Vagina (tissue), 2 donors: ENCODE results near the gene THAP4. TPM values are rescaled to one million over a fixed set of nuclear protein-coding genes. Genes with fewer than 3 reads are reported as not detected.

Experiments used
- DNase-seq, 2 donors: peaks; one replicate each; pipeline ENCODE4 v3.0.0-alpha.2; 2017; ENCODE audit errors: extremely low spot score in 2 of 2
- H3K27ac ChIP-seq: fragments of 200-600 bp; sonication (generic); one replicate; pipeline ENCODE4 v1.5.1; 2019
- H3K27me3 ChIP-seq: fragments of 200-600 bp; sonication (generic); one replicate; pipeline ENCODE4 v1.5.1; 2019
- H3K36me3 ChIP-seq, 2 donors: fragments of 200-600 bp; sonication (generic); one replicate each; pipeline ENCODE4 v1.5.1; 2017 to 2019
- H3K4me1 ChIP-seq: fragments of 200-600 bp; sonication (generic); one replicate; pipeline ENCODE4 v1.5.1; 2019
- H3K4me3 ChIP-seq, 2 donors: fragments of 200-600 bp; sonication (generic); 1 replicate in 1 of 2; 2 replicates in 1 of 2; pipeline ENCODE4 v1.5.1; 2016 to 2019
- H3K9me3 ChIP-seq: fragments of 200-600 bp; sonication (generic); one replicate; pipeline ENCODE4 v1.5.1; 2019
- POLR2A ChIP-seq, 2 donors: fragments of 450-650 bp; IDR thresholded peaks; one replicate each; pipeline ENCODE4 v1.6.1; 2017; ENCODE audit warnings: antibody characterized with exemption in 2 of 2, mild to moderate bottlenecking in 2 of 2, moderate library complexity in 2 of 2
- POLR2AphosphoS5 ChIP-seq, 2 donors: sonication (generic); formaldehyde crosslinking; IDR thresholded peaks; one replicate each; pipeline ENCODE4 v1.9.0; 2017; ENCODE audit warnings: antibody characterized with exemption in 2 of 2, mild to moderate bottlenecking in 2 of 2, low read depth in 1 of 2; ENCODE audit not compliant: insufficient read depth in 1 of 2
- intact Hi-C: fragments of 100-400 bp; cut with DNase I; formaldehyde crosslinking; loops from one replicate; pipeline ENCODE4 v1.15.1; 2023
- total RNA-seq: library from RNA; depleted of rRNA; stranded (reverse); fragments of >200 nt; gene quantifications from one replicate; pipeline ENCODE4 v1.2.3, GENCODE V29; 2016
- TF ChIP-seq, protein P1 (sequence below), 3 experiments: fragments of 450-650 bp in 2 of 3; fragments of 200-600 bp in 1 of 3; sonication (generic) in 1 of 3; IDR thresholded peaks; one replicate each; pipeline ENCODE4 v1.5.1; 2017 to 2019; ENCODE audit warnings: antibody characterized with exemption in 3 of 3, mild to moderate bottlenecking in 2 of 3, moderate library complexity in 2 of 3

THAP4 gene
- total RNA-seq, 1 donor from 2014 or later: 44.4 TPM

DNA sequence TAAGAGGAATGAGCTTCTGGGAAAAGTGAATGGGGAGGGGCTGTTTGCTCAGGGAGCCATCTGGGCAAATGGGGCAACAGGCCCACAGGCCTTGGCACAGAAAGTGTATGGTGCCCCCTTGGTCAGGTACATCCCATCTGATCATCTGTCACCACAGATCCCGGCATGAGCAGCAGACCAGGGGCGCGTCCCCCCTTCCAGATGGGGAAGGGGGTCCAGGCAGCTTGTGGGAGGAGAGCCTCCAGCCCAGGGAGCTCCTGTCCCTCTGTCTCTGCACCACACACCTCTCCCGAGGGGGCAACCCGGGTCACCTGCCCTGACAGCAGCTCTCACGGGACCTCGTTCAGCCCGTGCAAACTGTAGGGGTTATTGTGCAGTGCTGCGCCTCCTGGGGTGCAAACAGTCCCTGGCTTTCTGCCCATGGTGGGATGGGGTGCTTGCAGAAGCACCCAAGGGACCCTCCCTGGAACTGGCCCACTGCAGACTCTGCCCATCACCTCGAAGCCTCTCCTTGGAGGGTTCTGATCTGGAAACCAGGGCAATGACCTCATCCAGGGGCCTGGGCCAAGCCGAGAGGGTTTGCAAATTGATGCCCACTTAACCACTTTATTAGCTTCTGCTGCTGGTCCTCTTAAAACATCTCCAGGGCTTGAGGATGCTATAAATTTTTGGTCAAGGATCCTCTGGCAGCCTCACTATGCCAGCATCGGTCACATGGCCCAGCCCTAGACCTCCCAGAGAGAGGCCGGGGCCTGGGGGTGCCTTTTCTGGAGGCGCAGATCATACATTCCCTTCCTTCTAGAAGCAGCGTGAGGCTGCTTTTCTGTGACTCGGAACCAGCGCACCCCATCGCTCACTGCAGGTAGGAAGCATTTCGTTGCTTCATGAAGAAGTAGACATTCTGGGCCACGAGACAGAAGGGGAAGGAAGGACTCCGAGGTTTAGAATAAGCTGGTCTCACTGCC lies 86.1 kb downstream of the THAP4 start:
- TF ChIP-seq, protein P1, sequence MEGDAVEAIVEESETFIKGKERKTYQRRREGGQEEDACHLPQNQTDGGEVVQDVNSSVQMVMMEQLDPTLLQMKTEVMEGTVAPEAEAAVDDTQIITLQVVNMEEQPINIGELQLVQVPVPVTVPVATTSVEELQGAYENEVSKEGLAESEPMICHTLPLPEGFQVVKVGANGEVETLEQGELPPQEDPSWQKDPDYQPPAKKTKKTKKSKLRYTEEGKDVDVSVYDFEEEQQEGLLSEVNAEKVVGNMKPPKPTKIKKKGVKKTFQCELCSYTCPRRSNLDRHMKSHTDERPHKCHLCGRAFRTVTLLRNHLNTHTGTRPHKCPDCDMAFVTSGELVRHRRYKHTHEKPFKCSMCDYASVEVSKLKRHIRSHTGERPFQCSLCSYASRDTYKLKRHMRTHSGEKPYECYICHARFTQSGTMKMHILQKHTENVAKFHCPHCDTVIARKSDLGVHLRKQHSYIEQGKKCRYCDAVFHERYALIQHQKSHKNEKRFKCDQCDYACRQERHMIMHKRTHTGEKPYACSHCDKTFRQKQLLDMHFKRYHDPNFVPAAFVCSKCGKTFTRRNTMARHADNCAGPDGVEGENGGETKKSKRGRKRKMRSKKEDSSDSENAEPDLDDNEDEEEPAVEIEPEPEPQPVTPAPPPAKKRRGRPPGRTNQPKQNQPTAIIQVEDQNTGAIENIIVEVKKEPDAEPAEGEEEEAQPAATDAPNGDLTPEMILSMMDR (IDR thresholded peaks at IDR 0.05): no peak
- no peak for TF ChIP-seq POLR2AphosphoS5 (IDR thresholded peaks at IDR 0.05; ENCODE audit: insufficient read depth in 1 of 2, low read depth in 1 of 2)
- TF ChIP-seq POLR2A (IDR thresholded peaks at IDR 0.05): no peak

GRCh38 chr2:241548451-241548835 lies 88.5 kb downstream of the THAP4 start:
- Histone ChIP-seq H3K27me3 (no peaks in the 10 kb centered on the region), H3K9me3 (no peaks in the 10 kb centered on the region), H3K27ac (no peak overlapping the region), H3K4me1 (peaks cover 10% of the 10 kb centered on the region), H3K36me3 (no peaks in the 10 kb centered on the region), H3K4me3 (no peak overlapping the region)
- TF ChIP-seq, protein P1 (IDR thresholded peaks at IDR 0.05): no peak
- TF ChIP-seq POLR2AphosphoS5 (IDR thresholded peaks at IDR 0.05; ENCODE audit: insufficient read depth in 1 of 2, low read depth in 1 of 2) (no peak), POLR2A (IDR thresholded peaks at IDR 0.05) (no peak)
- intact Hi-C loops: no loop called here
- no peak for DNase-seq

More for the DNA sequence above, 86.1 kb downstream of the THAP4 start:
- Histone ChIP-seq H3K4me1 (peaks cover 10% of the 10 kb centered on the region), H3K27me3 (no peaks in the 10 kb centered on the region), H3K27ac (no peak overlapping the region), H3K36me3 (no peaks in the 10 kb centered on the region), H3K9me3 (no peaks in the 10 kb centered on the region), H3K4me3 (no peak overlapping the region)
- intact Hi-C loops: no loop called here
- DNase-seq: no peak

GRCh38 chr2:241547781-241548450 lies 89.0 kb downstream of the THAP4 start:
- no peak overlapping the region for H3K27ac ChIP-seq
- H3K4me3 ChIP-seq: no peak overlapping the region
- DNase-seq: no peak
- H3K4me1 ChIP-seq: peaks cover 10% of the 10 kb centered on the region
- intact Hi-C loops: no loop called here
- no peaks in the 10 kb centered on the region for H3K9me3 ChIP-seq
- TF ChIP-seq POLR2AphosphoS5 (IDR thresholded peaks at IDR 0.05; ENCODE audit: insufficient read depth in 1 of 2, low read depth in 1 of 2) (no peak), POLR2A (IDR thresholded peaks at IDR 0.05) (no peak)
- TF ChIP-seq, protein P1 (IDR thresholded peaks at IDR 0.05): no peak
- no peaks in the 10 kb centered on the region for H3K27me3 ChIP-seq
- no peaks in the 10 kb centered on the region for H3K36me3 ChIP-seq

DNA sequence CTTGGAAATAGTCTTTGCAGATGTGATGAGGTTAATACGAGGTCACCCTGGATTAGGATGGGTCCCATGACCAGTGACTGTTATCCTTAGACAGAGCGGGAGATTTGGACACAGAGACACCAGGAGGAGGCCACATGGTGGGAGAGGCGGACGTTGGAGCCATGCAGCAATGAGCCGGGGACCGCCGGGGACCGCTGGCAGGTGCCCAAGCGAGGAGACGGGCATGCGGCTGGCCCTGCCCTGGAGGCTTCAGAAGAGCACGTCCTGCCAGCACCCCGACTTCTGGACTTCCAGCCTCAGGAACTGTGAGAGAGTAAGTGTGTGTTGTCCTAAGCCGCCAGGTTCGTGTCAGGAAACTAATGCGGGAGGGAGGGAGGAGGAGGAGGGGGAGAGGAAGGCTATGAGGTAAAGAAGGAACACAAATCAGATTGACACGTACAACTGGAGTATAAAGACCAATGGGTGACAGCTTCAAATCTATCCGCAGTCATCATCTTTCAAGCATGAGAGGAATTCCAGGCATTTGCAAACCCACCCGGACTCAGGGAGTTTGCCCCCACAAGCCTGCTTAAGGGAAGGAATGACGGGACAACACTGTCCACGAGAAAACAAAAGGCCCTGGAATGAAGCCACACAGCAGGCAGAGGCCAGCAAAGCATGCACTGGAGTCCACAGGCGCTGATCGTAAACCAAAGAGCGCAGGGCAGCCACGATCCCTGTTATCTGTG lies 90.0 kb downstream of the THAP4 start:
- Histone ChIP-seq H3K4me1 (peaks cover 11% of the 10 kb centered on the region), H3K4me3 (no peak overlapping the region), H3K27me3 (no peaks in the 10 kb centered on the region), H3K36me3 (no peaks in the 10 kb centered on the region), H3K9me3 (no peaks in the 10 kb centered on the region), H3K27ac (no peak overlapping the region)
- TF ChIP-seq POLR2AphosphoS5 (IDR thresholded peaks at IDR 0.05; ENCODE audit: insufficient read depth in 1 of 2, low read depth in 1 of 2): no peak
- TF ChIP-seq, protein P1 (IDR thresholded peaks at IDR 0.05): no peak
- no peak for TF ChIP-seq POLR2A (IDR thresholded peaks at IDR 0.05)
- no peak for DNase-seq
- intact Hi-C loops: no loop called here
